HUDEP-2 (cell line): ENCODE measurements around the gene EMILIN2.

Experiments used
- DNase-seq, 76 experiments: peaks; one replicate each; lab custom pipeline; 2025; ENCODE audit not compliant: unreplicated experiment in 76 of 76; lab: John Stamatoyannopoulos, UW

Gene EMILIN2

DNA sequence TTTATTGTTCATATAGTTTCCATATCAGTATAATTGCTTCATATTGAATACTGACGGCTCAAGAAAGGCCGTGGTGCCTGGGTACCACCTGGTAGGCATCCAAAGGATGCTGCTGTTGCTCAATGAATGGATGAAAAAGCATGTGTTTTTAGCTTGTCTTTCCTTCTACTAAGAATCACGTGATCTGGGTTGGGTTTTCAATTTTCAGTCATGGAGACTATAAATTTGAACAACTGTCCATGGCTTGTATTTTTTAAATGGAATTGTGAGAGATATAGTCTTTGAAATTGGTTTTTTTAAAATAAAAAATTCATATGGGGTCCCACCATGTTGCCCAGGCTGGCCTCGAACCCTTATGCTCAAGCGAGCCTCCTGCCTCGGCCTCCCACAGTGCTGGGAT lies 25.3 kb downstream of the EMILIN2 start:
- DNase-seq = no peak

- no peak for DNase-seq
Observed at GRCh38 chr18:2874765-2875164, 28.0 kb downstream of the EMILIN2 start.

DNA sequence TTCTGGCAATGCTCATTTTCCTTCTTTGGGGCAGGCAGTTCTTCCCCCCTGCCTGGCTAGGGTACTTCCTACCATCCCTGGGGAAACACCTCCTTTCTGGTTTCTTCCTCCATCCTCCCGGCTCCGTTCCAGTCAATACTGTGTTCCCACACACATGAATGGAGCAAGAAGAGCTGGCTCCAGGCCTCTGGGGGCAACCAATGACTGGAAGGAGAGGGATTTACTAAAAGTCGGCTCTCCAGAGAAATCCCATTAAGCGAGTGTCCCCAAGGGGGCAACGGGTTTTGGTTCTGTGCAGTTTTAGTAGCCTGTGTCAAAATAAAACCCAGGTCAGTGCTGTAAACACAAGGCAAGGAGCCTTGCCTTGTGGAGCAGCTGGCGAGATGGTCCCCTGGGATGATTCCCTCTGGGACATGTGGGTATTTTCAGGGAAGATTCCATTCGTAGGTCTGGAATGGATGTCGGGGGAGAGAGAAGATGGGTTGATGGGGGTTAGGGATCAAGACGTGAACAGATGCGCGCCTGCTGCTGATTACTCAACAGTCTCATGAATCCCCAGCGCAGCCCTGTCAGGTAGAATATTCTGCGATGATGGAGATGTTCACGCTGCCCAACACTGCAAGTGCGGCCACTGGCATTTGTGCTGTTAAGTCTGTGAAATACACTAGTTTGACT lies 32.0 kb downstream of the EMILIN2 start:
- no peak for DNase-seq

- DNase-seq = no peak
Observed at GRCh38 chr18:2879889-2880288, 33.1 kb downstream of the EMILIN2 start.

DNA sequence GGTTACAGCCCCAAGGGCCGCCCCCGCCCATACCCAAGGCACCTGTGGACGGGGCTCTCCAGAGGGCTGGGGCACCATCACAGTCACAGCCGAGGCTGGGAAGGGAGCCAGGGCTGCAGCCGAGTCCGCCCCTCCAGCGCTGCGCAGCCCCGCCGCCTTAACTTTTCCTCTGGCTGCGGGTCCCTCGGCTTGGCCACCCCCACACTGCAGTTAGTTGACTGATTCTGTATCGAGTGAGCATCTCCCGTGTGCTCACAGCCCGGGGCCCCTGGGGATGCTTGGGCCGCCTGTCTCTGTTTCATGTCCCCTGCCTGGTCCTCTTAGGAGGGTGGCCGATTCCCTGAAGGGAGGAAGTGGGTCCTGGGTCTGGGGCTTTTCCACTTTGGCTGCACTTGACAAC lies 33.7 kb downstream of the EMILIN2 start:
- DNase-seq = no peak

DNA sequence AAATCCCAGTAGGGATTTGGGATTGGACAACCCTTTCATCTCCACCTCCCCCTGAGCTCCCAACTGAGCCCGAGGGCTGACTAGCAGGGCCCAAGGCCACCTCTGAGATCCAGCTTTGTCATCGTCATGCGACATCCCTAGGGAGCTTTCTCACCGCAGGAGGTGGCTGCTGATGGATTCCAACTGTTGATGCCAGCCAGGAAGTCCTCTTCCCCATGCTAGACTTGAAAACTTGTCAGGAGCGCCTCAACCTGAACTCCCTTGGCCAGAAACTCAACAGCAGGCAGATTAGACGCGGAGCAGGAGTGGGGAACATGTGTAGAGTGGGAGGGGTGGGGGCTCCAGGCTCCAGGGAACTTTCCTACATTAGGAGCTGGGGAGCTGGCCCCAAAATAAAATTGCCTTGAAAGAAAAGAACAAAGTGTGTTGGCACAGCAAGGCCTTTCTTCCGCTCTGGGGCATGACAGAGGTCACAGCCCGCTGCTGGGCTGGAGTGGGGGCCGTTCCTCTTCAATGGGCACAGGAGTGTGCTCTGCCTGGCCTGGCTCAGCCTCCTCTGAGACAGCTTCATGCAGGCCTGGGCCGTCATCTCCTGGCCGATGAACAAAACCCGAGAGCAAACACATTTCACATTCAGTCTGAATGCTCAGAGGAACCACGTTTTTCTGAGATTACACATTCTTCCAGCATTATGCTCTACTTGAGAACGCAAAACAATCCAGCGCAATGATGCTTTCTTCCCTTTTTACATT lies 34.5 kb downstream of the EMILIN2 start:
- no peak for DNase-seq

GRCh38 chr18:2881840-2882195 lies 35.0 kb downstream of the EMILIN2 start:
- DNase-seq = no peak

DNA sequence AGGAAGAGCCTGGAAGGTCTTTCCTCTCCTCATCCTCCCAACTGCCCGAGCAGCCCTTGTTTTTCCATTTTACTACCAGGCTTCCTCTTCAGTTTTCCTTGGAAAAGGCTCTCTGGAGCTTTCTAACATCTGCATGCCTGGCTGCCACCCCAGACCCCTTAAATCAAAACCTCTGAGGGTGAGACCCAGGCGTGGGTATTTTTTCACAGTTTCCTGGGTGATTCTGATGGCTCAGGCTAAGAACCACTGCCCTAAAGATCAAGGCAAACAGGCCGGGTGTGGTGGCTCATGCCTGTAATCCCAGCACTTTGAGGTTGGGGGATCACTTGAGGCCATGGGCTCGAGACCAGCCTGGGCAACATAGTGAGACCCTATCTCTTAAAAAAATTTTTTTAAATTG lies 35.4 kb downstream of the EMILIN2 start:
- DNase-seq = no peak

- no peak for DNase-seq
Observed at GRCh38 chr18:2883076-2883735, 36.4 kb downstream of the EMILIN2 start.

DNA sequence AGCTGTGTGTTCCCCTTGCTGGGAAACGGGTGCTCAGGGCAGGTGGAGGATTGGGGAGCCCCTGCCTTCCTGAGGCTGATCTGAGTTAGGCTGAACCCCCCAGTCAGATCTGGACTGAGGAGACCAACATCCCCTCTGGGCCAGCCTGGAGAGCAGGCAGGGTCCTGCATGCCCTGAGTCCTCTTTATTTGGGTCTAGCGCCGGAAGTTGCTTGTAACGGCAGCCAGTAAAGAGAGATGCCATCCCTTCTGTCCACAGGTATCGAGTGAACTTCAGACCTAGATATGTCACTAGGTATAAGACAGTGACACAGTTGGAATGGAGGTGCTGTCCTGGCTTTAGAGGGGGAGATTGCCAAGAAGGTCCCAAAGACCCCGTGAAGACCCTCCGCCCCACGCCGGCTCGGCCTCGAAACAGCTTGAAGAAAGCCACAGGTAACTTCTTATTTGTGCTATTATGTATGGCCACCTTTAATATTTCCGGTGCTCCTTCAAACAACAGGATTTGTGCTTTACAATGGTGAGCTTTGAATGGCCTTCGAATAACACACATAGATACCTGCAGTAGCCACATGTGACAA lies 38.0 kb downstream of the EMILIN2 start:
- DNase-seq = no peak

DNA sequence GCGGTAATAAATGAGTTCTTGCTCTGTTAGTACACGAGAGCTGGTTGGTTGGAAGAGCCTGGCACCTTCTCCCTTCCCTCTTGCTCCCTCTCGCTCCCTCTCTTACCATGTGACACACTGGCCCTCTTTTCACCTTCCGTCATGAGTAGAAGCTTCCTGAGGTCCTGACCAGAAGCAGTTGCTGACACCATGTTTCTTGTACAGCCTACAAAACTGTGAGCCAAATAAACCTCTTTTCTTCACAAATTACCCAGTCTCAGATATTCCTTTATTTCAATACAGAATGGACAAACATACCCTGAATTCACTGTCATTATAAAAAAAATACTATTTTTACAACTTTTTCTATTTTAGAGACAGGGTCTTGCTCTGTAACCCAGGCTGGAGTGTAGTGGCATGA lies 40.7 kb downstream of the EMILIN2 start:
- DNase-seq = no peak

DNA sequence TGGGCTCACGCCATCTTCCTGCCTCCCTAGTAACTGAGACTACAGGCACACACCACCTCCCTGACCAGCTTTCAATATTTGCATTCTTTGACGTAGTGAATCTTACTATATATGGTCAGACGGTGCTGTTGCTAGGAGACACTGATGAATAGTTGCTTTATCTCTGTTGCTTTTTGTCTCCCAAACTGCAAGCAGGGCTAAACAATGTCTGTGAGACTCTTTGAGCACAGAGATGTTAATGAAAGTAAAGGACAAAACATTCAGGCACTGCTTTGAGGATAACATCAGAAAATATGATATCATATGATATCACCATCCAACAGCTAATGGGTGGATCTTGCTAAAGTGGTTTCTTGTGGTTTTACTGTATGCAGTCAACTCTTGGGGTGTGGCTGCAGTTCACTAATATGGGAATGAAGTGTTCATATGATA lies 43.0 kb downstream of the EMILIN2 start:
- peak in 55 of 76 experiments; percentile 4 to 96 (median 49) for DNase-seq

GRCh38 chr18:2890606-2891005 lies 43.8 kb downstream of the EMILIN2 start:
- no peak for DNase-seq

DNA sequence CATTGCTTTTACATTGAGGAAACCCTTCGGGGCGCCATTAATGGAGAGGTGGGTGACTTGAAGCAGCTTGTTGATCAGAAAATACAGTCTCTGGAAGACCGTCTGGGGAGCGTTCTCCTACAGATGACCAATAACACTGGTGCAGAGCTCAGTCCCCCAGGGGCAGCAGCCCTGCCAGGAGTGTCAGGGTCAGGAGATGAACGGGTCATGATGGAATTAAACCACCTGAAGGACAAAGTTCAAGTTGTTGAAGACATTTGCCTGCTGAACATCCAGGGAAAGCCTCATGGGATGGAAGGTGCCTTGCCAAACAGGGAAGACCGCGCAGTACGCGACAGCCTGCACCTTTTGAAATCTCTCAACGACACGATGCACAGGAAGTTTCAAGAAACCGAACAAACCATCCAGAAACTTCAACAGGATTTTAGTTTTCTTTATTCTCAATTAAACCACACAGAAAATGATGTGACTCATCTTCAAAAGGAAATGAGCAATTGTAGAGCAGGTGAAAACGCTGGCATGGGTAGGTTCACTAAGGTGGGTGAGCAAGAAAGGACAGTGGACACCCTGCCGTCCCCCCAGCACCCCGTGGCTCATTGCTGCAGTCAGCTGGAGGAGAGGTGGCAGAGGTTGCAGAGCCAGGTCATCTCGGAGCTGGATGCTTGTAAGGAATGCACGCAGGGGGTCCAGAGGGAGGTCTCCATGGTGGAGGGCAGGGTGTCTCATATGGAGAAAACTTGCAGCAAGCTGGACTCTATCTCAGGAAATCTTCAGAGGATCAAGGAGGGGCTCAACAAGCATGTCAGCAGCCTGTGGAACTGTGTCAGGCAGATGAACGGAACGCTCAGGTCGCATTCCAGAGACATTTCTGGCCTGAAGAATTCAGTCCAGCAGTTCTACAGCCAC lies 45.0 kb downstream of the EMILIN2 start:
- DNase-seq = no peak

GRCh38 chr18:2893056-2893455 lies 46.2 kb downstream of the EMILIN2 start:
- DNase-seq = no peak

- no peak for DNase-seq
Observed at GRCh38 chr18:2893676-2894075, 46.9 kb downstream of the EMILIN2 start.

- DNase-seq = peak in 63 of 76 experiments; percentile 1 to 87 (median 31)
Observed at GRCh38 chr18:2894131-2894840, 47.5 kb downstream of the EMILIN2 start.

GRCh38 chr18:2894841-2895370 lies 48.1 kb downstream of the EMILIN2 start:
- DNase-seq = peak in 1 of 76 experiments; percentile 25

DNA sequence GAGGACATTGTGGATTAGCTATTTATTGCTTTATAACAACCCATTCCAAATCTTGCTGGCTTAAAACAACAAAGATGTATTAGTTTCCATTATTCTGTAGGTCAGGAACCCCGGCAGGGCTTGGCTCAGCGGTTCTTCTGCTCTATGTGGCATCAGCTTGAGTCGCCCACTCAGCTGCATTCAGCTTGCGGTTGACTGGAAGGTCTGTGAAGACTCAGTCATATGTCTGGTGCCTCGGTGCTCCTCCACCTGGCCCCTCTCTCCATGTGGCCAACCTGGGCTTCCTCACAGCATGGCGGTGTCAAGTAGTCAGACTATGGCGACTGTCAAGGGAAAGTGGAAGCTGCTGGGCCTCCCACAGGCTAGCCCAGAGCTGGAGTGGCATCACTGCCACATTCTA lies 48.6 kb downstream of the EMILIN2 start:
- no peak for DNase-seq

DNA sequence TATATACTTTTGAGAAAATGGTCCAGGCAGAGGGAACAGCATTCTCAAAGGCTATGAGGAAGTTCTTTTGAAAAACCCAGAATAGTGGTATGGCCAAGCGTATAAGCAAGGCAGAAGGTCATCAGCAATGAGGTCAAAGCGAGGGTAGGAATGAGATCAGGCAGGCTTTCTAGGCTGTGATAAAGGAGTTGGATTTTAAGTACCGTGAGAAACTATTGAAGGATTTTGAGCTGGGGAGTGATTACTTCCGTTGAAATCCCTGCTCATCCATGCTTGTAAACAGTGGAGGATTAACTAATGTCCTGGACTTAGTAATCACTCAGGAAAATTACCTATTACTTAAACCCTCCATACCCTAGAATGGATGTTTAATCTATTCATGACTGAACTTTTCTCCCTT lies 50.2 kb downstream of the EMILIN2 start:
- no peak for DNase-seq
